ENCODE measurements around the gene PRR7.

Gene PRR7

DNA sequence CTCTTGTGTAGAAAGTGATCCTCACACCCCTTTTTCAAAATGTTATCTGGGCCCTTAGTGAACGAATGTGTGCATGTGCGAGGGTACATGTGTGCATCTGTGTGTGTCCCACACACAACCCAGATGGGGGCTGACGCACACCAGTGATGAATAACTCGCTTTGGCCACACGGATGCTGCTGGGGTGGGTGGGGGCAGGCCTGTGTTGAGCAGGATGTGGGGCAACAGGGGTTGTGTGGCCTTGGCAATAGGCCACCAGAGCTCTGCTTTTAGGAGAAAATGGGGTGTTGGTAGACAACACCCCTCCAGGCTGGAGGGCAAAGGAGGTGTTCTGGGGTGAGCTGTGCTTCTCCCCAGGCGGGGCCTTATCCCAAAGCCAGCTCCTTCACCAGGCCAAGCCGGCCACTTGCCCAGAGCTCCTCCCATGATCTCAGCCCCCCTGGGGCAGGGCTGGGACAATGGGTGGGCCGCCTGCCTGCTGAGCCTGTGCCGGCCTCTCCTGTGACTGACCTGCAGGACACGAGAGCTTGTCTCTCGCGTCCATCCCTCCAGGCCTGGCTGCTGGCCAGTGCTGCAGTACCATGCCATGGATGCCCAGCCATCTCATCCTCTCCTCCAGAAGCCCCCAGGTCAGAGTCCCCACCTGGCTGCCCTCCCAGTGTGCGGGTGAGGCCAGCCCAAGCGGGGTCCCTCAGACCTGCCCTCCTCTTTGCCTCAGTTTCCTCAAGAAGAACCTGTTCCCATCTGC is 25.2 kb downstream of the PRR7 start:
- no peaks in the 10 kb centered on the region for H3K36me3 ChIP-seq (ENCODE audit: control insufficient read depth, insufficient read depth, low read length)
- H3K27ac ChIP-seq (ENCODE audit: insufficient read depth, low read length, poor library complexity, severe bottlenecking), result no peak overlapping the region
- no peak overlapping the region for H3K4me3 ChIP-seq (ENCODE audit: insufficient read depth, low read depth, low read length, poor library complexity, severe bottlenecking)
- H3K4me1 ChIP-seq (ENCODE audit: control insufficient read depth, insufficient read depth, low read length, poor library complexity, severe bottlenecking), result peaks cover 10% of the 10 kb centered on the region
- H3K27me3 ChIP-seq (replicated peaks; ENCODE audit: control insufficient read depth, insufficient read depth, low read length, poor library complexity, severe bottlenecking), result no peaks in the 10 kb centered on the region
- no peak for DNase-seq
- no peaks in the 10 kb centered on the region for H3K9me3 ChIP-seq (ENCODE audit: control insufficient read depth, low read length)

DNA sequence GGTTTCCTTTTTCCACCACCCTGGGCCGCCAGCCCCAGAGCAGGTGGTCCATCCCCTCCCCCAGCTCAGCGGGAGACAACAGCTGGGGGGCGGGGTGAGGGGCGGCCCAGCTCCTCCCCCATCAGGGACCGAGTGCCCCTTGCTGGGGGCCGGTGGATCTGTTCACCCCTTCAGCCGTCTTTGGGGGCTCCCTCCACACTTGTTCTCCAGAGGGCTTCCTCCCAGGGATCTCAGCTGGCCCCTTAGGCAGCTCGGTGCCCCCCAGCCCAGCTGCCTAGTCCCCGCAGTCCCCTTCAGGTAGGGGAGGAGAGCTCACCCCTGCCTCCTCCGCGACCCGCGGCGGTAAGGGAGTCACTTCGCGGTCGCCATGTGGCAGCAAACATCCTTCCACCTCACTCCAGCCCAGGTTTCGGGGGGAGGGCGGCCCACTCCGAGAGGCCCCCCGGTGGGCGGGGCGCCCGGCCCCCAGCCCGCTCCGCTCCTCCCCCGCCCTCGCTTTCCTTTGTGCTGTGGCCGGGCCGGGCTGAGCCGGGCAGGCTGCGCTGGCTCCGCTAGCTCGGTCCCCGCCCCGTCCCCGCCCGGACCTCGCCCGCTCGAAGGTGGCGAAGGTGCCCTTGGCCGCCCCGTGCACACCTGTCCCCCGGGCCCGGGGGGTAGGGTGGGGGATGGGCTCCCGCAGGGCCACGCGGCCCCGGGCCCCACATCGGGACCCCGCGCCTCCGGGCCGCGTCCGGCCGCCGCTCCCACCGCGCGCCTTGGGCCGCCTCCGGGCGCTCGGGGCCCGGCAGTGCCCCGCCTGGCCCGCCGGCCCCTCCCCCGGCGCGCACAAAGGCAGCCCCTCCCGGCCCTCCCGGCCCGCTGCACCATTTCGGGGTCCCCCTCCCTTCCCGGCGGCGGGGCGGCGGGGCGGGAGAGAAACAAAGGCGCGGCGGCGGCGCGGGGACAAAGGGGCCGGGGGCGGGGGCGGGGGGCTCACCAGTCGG is 26.1 kb downstream of the PRR7 start:
- H3K9me3 ChIP-seq (ENCODE audit: control insufficient read depth, low read length), result no peaks in the 10 kb centered on the region
- H3K36me3 ChIP-seq (ENCODE audit: control insufficient read depth, insufficient read depth, low read length), result no peaks in the 10 kb centered on the region
- no peaks in the 10 kb centered on the region for H3K27me3 ChIP-seq (replicated peaks; ENCODE audit: control insufficient read depth, insufficient read depth, low read length, poor library complexity, severe bottlenecking)
- H3K4me1 ChIP-seq (ENCODE audit: control insufficient read depth, insufficient read depth, low read length, poor library complexity, severe bottlenecking), result peaks cover 10% of the 10 kb centered on the region
- peak overlapping the region; percentile 44 for H3K4me3 ChIP-seq (ENCODE audit: insufficient read depth, low read depth, low read length, poor library complexity, severe bottlenecking)
- H3K27ac ChIP-seq (ENCODE audit: insufficient read depth, low read length, poor library complexity, severe bottlenecking), result no peak overlapping the region
- DNase-seq, result peak; percentile 25 to 28 (median 28)

DNA sequence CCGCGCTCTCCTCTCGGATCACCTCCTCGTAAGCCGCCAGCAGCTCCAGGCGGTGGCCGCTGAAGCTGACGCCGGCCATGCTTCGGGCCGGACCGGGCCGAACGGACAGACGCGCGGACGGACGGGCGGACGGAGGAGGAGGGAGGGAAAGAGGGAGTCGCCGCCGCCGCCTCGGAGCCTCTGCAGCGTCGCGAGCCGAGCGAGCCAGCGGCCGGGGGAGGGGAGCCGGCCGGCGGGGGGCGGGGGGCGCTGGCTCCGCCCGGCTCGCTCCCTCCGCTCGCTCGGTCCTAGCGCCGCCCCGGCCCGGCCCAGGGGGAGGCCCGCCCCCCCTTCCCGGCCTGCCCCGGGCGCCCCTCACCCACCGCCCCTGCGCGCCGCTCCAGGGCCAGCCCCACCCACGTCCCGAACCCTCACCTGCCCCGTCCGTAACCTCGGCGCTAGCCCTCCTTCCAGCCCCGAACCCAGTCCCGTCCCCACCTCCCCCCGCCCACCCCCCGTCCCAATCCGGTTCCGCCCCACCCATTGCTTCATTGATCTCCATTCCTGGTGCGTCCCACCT is 26.9 kb downstream of the PRR7 start, which contains the start of gene DBN1:
Gene DBN1, minus strand, starts transcription at position 192 of the 559 bp plus-strand sequence. Its CDS starts 113 bp downstream, at position 79.
- peak within 1 kb of the TSS; percentile 44 for H3K4me3 ChIP-seq (ENCODE audit: insufficient read depth, low read depth, low read length, poor library complexity, severe bottlenecking)
- H3K27ac ChIP-seq (ENCODE audit: insufficient read depth, low read length, poor library complexity, severe bottlenecking), result no peak within 1 kb of the TSS
- H3K9me3 ChIP-seq (ENCODE audit: control insufficient read depth, low read length), result no peaks in the 10 kb centered on the region
- no peaks in the 10 kb centered on the region for H3K36me3 ChIP-seq (ENCODE audit: control insufficient read depth, insufficient read depth, low read length)
- H3K27me3 ChIP-seq (replicated peaks; ENCODE audit: control insufficient read depth, insufficient read depth, low read length, poor library complexity, severe bottlenecking), result no peaks in the 10 kb centered on the region
- H3K4me1 ChIP-seq (ENCODE audit: control insufficient read depth, insufficient read depth, low read length, poor library complexity, severe bottlenecking), result peaks cover 10% of the 10 kb centered on the region
- no peak for DNase-seq

DNA sequence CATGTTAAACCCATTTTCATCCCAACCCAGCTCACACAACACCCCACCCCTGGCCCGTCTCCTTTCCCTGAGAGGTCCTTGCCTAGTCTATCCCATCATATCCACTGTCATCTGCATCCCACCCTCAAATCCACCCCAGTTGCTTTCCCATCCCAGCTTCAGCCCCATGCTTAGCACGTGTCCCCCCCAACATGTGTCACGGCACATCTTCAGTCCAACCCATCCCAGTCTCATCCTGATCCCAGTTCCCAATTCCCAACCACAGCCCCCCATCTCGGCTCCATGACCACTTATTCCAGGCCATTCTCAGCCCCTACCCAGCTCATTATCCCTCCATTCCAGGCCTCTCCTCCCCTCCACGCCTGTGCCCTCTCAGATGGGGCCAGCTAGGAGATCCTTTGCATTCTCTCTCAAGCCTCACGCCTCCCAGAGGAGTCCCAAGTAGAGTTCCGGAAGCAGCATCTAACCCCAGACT is 27.4 kb downstream of the PRR7 start:
- H3K4me1 ChIP-seq (ENCODE audit: control insufficient read depth, insufficient read depth, low read length, poor library complexity, severe bottlenecking), result peaks cover 10% of the 10 kb centered on the region
- no peak overlapping the region for H3K4me3 ChIP-seq (ENCODE audit: insufficient read depth, low read depth, low read length, poor library complexity, severe bottlenecking)
- H3K9me3 ChIP-seq (ENCODE audit: control insufficient read depth, low read length), result no peaks in the 10 kb centered on the region
- DNase-seq, result no peak
- H3K27ac ChIP-seq (ENCODE audit: insufficient read depth, low read length, poor library complexity, severe bottlenecking), result no peak overlapping the region
- no peaks in the 10 kb centered on the region for H3K27me3 ChIP-seq (replicated peaks; ENCODE audit: control insufficient read depth, insufficient read depth, low read length, poor library complexity, severe bottlenecking)
- H3K36me3 ChIP-seq (ENCODE audit: control insufficient read depth, insufficient read depth, low read length), result no peaks in the 10 kb centered on the region

DNA sequence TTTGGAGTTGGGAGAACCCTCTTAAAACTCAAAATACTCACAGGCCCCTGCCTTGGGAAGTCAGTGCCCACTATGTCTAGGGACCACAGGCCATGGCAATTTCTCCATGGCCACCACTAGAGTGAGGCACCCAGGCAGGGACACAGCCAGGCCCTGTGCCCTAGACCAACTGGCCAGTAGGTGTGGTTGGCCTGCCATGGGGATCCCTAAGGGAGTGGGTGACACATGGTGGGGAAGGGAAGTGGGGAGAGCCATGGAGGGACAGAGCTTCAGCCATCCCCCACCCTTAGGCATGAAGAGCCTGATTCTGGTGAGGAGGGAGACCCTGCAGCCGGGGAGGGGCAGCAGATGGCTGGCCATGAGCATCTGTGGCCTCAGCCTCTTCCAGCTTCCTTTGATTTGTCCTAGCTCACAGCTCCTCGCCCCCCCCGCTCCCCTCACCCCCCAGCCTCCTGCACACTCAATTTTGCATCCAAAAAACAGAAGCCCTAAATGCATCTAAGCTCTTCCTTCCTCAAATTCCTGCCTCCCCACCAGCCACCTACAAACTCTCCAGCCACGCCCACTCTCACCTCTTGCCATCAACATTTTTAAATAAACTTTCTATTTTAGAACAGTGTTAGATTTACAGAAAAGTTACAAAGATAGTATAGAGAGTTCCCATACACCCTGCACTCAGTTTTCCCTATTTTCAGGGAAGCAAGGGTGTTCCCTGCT is 28.4 kb downstream of the PRR7 start:
- Histone ChIP-seq H3K4me1 (ENCODE audit: control insufficient read depth, insufficient read depth, low read length, poor library complexity, severe bottlenecking) (peaks cover 10% of the 10 kb centered on the region), H3K4me3 (ENCODE audit: insufficient read depth, low read depth, low read length, poor library complexity, severe bottlenecking) (no peak overlapping the region)
- no peak for DNase-seq

DNA sequence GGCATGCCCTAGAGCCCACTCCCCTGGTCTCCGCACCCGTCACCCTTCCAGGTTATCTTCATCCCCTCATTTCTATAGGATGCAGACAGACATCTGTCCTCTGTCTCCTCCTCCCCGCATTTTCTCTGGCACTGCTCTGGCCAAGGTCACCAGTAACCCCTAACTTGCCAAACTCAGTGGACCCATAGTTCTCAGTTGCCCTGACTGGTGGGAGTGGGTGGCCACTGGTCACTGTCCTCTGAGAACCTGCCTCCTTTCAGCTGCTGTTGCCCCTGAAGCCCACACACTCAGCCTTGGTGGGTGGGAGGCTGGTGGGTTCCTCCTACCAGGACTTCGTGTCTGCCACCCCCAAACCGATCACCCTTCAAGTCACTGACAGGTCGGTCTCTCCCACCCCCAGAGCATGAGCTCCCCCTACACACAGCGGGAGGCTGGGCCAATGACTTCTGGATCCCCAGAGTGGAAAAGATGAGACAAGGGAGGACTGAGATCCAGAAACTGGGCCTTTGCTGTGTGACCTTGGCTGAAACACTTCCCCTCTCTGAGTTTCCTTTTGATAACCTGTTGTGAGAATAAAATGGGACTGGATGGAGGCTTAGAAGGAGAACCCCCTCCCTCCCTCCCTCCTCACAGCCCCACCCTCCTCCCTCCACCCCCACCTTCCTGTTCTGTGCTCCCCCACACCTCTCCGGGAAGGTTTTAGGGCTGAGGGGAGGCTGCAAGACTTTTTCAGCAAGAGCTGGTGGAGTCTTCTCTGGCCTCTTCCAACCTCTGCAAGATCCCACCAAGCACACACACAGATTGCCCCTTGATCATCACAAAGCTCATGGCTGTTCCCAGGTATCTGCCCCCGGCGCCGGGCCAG is 29.2 kb downstream of the PRR7 start:
- no peak for DNase-seq
- H3K4me3 ChIP-seq (ENCODE audit: insufficient read depth, low read depth, low read length, poor library complexity, severe bottlenecking), result no peak overlapping the region
- no peak overlapping the region for H3K27ac ChIP-seq (ENCODE audit: insufficient read depth, low read length, poor library complexity, severe bottlenecking)
- no peaks in the 10 kb centered on the region for H3K36me3 ChIP-seq (ENCODE audit: control insufficient read depth, insufficient read depth, low read length)
- peaks cover 10% of the 10 kb centered on the region for H3K4me1 ChIP-seq (ENCODE audit: control insufficient read depth, insufficient read depth, low read length, poor library complexity, severe bottlenecking)
- no peaks in the 10 kb centered on the region for H3K27me3 ChIP-seq (replicated peaks; ENCODE audit: control insufficient read depth, insufficient read depth, low read length, poor library complexity, severe bottlenecking)
- no peaks in the 10 kb centered on the region for H3K9me3 ChIP-seq (ENCODE audit: control insufficient read depth, low read length)

More for the DNA sequence above, 28.4 kb downstream of the PRR7 start:
- Histone ChIP-seq H3K9me3 (ENCODE audit: control insufficient read depth, low read length) (no peaks in the 10 kb centered on the region), H3K27me3 (replicated peaks; ENCODE audit: control insufficient read depth, insufficient read depth, low read length, poor library complexity, severe bottlenecking) (no peaks in the 10 kb centered on the region), H3K36me3 (ENCODE audit: control insufficient read depth, insufficient read depth, low read length) (no peaks in the 10 kb centered on the region), H3K27ac (ENCODE audit: insufficient read depth, low read length, poor library complexity, severe bottlenecking) (no peak overlapping the region)

DNA sequence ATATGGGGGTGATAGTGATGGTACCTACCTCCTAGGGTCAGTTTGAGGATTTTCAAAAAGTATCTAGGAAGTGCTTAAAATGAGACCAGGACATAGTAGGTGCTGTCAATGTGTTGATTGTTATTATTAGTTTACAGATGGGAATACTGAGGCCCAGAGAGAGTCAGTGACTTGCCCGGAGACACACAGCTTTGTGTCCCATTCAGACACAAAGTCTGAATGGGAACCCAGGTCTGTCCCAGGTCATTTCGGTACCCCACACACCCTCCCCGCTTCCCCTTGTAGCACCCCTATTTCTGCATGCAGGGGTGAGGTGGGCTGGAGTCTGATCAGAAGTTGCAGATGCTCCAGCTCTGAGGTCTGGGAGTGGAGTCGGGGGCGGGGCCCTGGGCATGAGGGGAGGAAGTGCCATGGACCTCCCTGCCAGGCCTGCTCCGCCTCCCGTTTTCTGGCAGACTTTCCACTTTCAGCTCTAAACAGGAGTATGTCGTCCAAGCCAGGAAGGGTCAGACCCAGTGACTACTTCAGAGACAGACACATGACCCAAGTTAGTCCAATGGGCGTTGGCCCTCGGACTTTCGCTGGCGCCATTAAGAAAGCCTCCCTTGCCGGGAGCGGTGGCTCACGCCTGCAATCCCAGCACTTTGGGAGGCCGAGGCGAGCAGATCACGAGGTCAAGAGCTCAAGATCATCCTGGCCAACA is 30.1 kb downstream of the PRR7 start:
- no peaks in the 10 kb centered on the region for H3K27me3 ChIP-seq (replicated peaks; ENCODE audit: control insufficient read depth, insufficient read depth, low read length, poor library complexity, severe bottlenecking)
- H3K4me3 ChIP-seq (ENCODE audit: insufficient read depth, low read depth, low read length, poor library complexity, severe bottlenecking), result no peak overlapping the region
- no peak for DNase-seq
- H3K27ac ChIP-seq (ENCODE audit: insufficient read depth, low read length, poor library complexity, severe bottlenecking), result no peak overlapping the region
- no peaks in the 10 kb centered on the region for H3K36me3 ChIP-seq (ENCODE audit: control insufficient read depth, insufficient read depth, low read length)
- no peaks in the 10 kb centered on the region for H3K9me3 ChIP-seq (ENCODE audit: control insufficient read depth, low read length)
- H3K4me1 ChIP-seq (ENCODE audit: control insufficient read depth, insufficient read depth, low read length, poor library complexity, severe bottlenecking), result peaks cover 10% of the 10 kb centered on the region

DNA sequence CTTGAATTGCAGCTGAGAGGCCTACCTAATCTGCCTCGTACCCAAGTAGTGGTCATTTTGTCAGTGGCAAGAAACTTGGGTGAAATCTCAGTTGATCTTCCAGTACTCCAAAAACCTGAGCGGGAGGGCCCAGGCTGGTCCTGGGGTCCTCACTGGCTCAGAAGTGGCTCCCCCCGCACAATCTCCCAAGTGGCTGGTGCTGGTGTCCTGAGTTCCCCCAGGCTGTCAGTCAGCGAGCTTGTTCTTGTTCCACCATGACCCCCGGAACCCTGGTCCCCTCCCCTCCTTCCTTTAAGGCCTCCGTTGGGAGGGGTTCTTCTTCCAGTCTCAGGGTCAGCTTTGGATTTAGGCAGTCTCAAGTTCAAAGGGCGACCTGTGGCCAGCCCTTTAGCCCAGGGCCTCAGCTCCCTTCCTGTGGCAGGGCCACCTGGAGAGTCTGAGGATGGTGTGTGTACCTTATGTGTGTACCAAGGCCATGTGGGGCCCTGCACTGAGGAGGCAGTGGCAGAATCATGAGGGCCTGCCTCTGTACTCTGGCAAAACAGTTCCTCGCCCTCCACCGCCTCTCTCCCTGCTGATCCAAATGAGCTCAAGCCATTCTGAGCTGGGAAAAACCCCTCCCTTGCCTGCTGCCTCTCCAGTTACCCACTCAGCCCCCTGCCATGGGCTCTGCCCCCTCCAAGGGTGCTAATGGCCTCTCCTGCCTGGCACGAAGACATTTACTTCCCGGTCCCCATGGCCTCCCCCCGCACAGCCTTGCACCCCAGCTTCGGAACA is 31.3 kb downstream of the PRR7 start:
- Histone ChIP-seq H3K4me1 (ENCODE audit: control insufficient read depth, insufficient read depth, low read length, poor library complexity, severe bottlenecking) (no peaks in the 10 kb centered on the region), H3K27ac (ENCODE audit: insufficient read depth, low read length, poor library complexity, severe bottlenecking) (no peak overlapping the region), H3K27me3 (replicated peaks; ENCODE audit: control insufficient read depth, insufficient read depth, low read length, poor library complexity, severe bottlenecking) (no peaks in the 10 kb centered on the region), H3K9me3 (ENCODE audit: control insufficient read depth, low read length) (no peaks in the 10 kb centered on the region), H3K4me3 (ENCODE audit: insufficient read depth, low read depth, low read length, poor library complexity, severe bottlenecking) (no peak overlapping the region), H3K36me3 (ENCODE audit: control insufficient read depth, insufficient read depth, low read length) (no peaks in the 10 kb centered on the region)
- DNase-seq, result no peak

Data from effector memory CD4-positive, alpha-beta T cell (primary cell).